ENCODE measurements around the gene LRP1B.

GRCh38 chr2:141599721-141600120 is 531.1 kb downstream of the LRP1B start:
- TF ChIP-seq, protein P1, sequence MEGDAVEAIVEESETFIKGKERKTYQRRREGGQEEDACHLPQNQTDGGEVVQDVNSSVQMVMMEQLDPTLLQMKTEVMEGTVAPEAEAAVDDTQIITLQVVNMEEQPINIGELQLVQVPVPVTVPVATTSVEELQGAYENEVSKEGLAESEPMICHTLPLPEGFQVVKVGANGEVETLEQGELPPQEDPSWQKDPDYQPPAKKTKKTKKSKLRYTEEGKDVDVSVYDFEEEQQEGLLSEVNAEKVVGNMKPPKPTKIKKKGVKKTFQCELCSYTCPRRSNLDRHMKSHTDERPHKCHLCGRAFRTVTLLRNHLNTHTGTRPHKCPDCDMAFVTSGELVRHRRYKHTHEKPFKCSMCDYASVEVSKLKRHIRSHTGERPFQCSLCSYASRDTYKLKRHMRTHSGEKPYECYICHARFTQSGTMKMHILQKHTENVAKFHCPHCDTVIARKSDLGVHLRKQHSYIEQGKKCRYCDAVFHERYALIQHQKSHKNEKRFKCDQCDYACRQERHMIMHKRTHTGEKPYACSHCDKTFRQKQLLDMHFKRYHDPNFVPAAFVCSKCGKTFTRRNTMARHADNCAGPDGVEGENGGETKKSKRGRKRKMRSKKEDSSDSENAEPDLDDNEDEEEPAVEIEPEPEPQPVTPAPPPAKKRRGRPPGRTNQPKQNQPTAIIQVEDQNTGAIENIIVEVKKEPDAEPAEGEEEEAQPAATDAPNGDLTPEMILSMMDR (IDR thresholded peaks at IDR 0.05): no peak
- no peak for TF ChIP-seq ZFX (IDR thresholded peaks at IDR 0.05; ENCODE audit: borderline replicate concordance)
